ENCODE measurements around the gene ZNF697. TPM values are rescaled to one million over a fixed set of nuclear protein-coding genes. Genes with fewer than 3 reads are reported as not detected.

Gene ZNF697
- total RNA-seq, 1 donor from 2014 or later = 46.1 TPM

DNA sequence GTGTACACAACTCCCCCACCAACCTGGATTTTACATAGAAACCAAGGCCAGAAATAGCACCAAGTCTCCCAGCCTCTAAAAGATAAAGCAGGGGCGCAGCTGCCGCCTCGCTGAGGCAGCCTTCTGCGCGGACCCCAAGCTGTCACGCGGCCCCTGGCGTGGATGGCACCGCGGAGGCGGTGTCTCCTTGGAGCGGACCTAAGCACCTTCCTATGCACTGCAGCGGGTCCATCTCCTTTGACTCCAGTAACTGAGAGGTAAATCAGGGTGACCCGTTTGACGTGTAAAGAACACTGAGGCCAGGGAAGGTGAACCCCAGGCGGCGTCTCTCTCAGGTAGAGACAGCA, 17.0 kb downstream of the ZNF697 start:
- Mint-ChIP-seq H3K4me1 (ENCODE audit: low read depth, unreplicated experiment) (peaks cover 35% of the 10 kb centered on the region), H3K9me3 (ENCODE audit: unreplicated experiment) (no peaks in the 10 kb centered on the region), H3K4me3 (ENCODE audit: unreplicated experiment) (no peak overlapping the region), H3K27me3 (ENCODE audit: low read depth, unreplicated experiment) (no peaks in the 10 kb centered on the region), H3K27ac (ENCODE audit: unreplicated experiment) (no peak overlapping the region), H3K36me3 (ENCODE audit: low read depth, unreplicated experiment) (peaks cover 18% of the 10 kb centered on the region)
- FAIRE-seq (no peak), DNase-seq (ENCODE audit: low read depth) (no peak)
- Histone ChIP-seq H3K4me3 (ENCODE audit: insufficient read depth, low read depth, low read length) (peak overlapping the region; percentile 6), H3K27me3 (ENCODE audit: insufficient read depth, low read length) (no peaks in the 10 kb centered on the region), H3K4me2 (ENCODE audit: low read length) (peak overlapping the region; percentile 82), H4K20me1 (ENCODE audit: insufficient read depth, low read length) (peaks cover 96% of the 10 kb centered on the region), H3K27ac (ENCODE audit: low read depth, low read length) (no peak overlapping the region), H2AFZ (ENCODE audit: low read depth, low read length) (no peak overlapping the region), H3K9me3 (ENCODE audit: insufficient read depth, low read depth, low read length) (no peaks in the 10 kb centered on the region), H3K79me2 (ENCODE audit: insufficient read depth, low read length) (peaks cover 92% of the 10 kb centered on the region), H3K9ac (ENCODE audit: low read length) (peak overlapping the region; percentile 47), H3K4me1 (ENCODE audit: insufficient read depth, low read length) (peaks cover 29% of the 10 kb centered on the region), H3K36me3 (ENCODE audit: insufficient read depth, low read length) (no peaks in the 10 kb centered on the region)
- TF ChIP-seq EZH2 (IDR thresholded peaks at IDR 0.05; ENCODE audit: insufficient read depth, low read length) = no peak
- TF ChIP-seq, protein P1, sequence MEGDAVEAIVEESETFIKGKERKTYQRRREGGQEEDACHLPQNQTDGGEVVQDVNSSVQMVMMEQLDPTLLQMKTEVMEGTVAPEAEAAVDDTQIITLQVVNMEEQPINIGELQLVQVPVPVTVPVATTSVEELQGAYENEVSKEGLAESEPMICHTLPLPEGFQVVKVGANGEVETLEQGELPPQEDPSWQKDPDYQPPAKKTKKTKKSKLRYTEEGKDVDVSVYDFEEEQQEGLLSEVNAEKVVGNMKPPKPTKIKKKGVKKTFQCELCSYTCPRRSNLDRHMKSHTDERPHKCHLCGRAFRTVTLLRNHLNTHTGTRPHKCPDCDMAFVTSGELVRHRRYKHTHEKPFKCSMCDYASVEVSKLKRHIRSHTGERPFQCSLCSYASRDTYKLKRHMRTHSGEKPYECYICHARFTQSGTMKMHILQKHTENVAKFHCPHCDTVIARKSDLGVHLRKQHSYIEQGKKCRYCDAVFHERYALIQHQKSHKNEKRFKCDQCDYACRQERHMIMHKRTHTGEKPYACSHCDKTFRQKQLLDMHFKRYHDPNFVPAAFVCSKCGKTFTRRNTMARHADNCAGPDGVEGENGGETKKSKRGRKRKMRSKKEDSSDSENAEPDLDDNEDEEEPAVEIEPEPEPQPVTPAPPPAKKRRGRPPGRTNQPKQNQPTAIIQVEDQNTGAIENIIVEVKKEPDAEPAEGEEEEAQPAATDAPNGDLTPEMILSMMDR (IDR thresholded peaks at IDR 0.05; ENCODE audit: insufficient read depth, low read depth, low read length) = no peak

DNA sequence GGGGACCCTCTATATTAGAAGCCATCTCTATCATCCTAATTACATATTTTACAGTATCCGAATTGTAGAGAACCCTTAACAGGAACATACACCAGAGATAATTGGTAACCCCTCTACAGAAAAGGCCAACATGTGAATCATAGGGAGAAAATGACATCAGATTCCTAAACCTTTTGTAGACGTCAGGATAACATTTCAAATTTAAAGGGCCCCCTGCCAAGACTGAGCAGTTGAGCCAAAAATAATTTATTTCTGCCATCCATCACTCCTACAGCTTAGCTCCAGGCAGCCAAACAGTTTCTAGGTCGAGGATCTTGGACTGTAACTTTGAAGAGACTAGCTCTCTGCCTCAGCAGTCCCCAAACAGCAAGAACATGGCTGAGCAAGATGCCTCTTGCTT, 21.2 kb downstream of the ZNF697 start:
- Histone ChIP-seq H3K4me3 (ENCODE audit: insufficient read depth, low read depth, low read length) (no peak overlapping the region), H3K4me2 (ENCODE audit: low read length) (peak overlapping the region; percentile 26), H2AFZ (ENCODE audit: low read depth, low read length) (no peak overlapping the region), H3K27me3 (ENCODE audit: insufficient read depth, low read length) (no peaks in the 10 kb centered on the region), H3K79me2 (ENCODE audit: insufficient read depth, low read length) (peaks cover 56% of the 10 kb centered on the region), H3K9ac (ENCODE audit: low read length) (no peak overlapping the region), H3K27ac (ENCODE audit: low read depth, low read length) (no peak overlapping the region), H4K20me1 (ENCODE audit: insufficient read depth, low read length) (peaks cover 75% of the 10 kb centered on the region), H3K4me1 (ENCODE audit: insufficient read depth, low read length) (peaks cover 20% of the 10 kb centered on the region), H3K36me3 (ENCODE audit: insufficient read depth, low read length) (peaks cover 9% of the 10 kb centered on the region), H3K9me3 (ENCODE audit: insufficient read depth, low read depth, low read length) (no peaks in the 10 kb centered on the region)
- Mint-ChIP-seq H3K4me3 (ENCODE audit: unreplicated experiment) (no peak overlapping the region), H3K27me3 (ENCODE audit: low read depth, unreplicated experiment) (no peaks in the 10 kb centered on the region), H3K27ac (ENCODE audit: unreplicated experiment) (peak overlapping the region; percentile 26), H3K9me3 (ENCODE audit: unreplicated experiment) (no peaks in the 10 kb centered on the region), H3K4me1 (ENCODE audit: low read depth, unreplicated experiment) (peaks cover 28% of the 10 kb centered on the region), H3K36me3 (ENCODE audit: low read depth, unreplicated experiment) (peaks cover 32% of the 10 kb centered on the region)
- FAIRE-seq = no peak
- DNase-seq (ENCODE audit: low read depth) = peak; percentile 65
- TF ChIP-seq, protein P1 (IDR thresholded peaks at IDR 0.05; ENCODE audit: insufficient read depth, low read depth, low read length) = no peak
- no peak for TF ChIP-seq EZH2 (IDR thresholded peaks at IDR 0.05; ENCODE audit: insufficient read depth, low read length)

DNA sequence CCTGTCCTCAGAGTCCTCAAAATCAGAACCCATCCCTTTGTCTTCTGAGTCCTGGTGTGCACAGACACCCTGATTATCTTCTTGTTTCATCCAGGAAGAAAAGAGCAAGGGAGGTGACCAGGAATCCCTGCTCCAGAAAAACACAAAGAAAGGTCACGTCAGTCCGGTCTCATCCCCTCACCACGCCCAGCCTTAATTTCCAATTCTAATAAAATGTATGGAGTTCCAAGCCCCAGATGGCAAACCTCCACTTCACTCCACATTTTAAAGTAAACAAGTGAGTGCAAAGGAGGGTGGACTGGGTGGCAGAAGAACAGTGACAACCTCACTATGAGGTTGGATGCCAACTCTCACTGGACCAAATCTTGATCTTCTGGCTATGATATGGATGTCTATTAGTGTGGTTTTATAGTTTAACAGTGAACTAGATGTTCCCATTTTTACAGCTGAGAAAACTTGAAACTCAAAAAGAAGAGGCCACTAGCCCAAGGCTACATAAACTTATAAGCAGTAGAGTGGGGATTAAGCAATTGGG, 22.0 kb downstream of the ZNF697 start:
- no peaks in the 10 kb centered on the region for H3K27me3 Mint-ChIP-seq (ENCODE audit: low read depth, unreplicated experiment)
- H3K36me3 Mint-ChIP-seq (ENCODE audit: low read depth, unreplicated experiment) = peaks cover 37% of the 10 kb centered on the region
- Histone ChIP-seq H3K27me3 (ENCODE audit: insufficient read depth, low read length) (no peaks in the 10 kb centered on the region), H3K36me3 (ENCODE audit: insufficient read depth, low read length) (peaks cover 9% of the 10 kb centered on the region), H3K4me1 (ENCODE audit: insufficient read depth, low read length) (peaks cover 12% of the 10 kb centered on the region), H4K20me1 (ENCODE audit: insufficient read depth, low read length) (peaks cover 75% of the 10 kb centered on the region), H3K79me2 (ENCODE audit: insufficient read depth, low read length) (peaks cover 50% of the 10 kb centered on the region), H2AFZ (ENCODE audit: low read depth, low read length) (no peak overlapping the region), H3K9me3 (ENCODE audit: insufficient read depth, low read depth, low read length) (no peaks in the 10 kb centered on the region), H3K4me2 (ENCODE audit: low read length) (no peak overlapping the region), H3K4me3 (ENCODE audit: insufficient read depth, low read depth, low read length) (no peak overlapping the region), H3K27ac (ENCODE audit: low read depth, low read length) (no peak overlapping the region), H3K9ac (ENCODE audit: low read length) (no peak overlapping the region)
- no peak for TF ChIP-seq EZH2 (IDR thresholded peaks at IDR 0.05; ENCODE audit: insufficient read depth, low read length)
- TF ChIP-seq, protein P1 (IDR thresholded peaks at IDR 0.05; ENCODE audit: insufficient read depth, low read depth, low read length) = no peak
- H3K4me3 Mint-ChIP-seq (ENCODE audit: unreplicated experiment) = peak overlapping the region; percentile 14
- DNase-seq (ENCODE audit: low read depth) = no peak
- H3K9me3 Mint-ChIP-seq (ENCODE audit: unreplicated experiment) = no peaks in the 10 kb centered on the region
- peak overlapping the region; percentile 9 for H3K27ac Mint-ChIP-seq (ENCODE audit: unreplicated experiment)
- peaks cover 28% of the 10 kb centered on the region for H3K4me1 Mint-ChIP-seq (ENCODE audit: low read depth, unreplicated experiment)
- no peak for FAIRE-seq

Data from astrocyte (in vitro differentiated cells and primary cell).